NCI-H524 (cell line): ENCODE data around the gene DECR2.
"Not testable (repeated sequence)": the region's sequence is repeated elsewhere in the genome, so short reads cannot be mapped to it uniquely, and the experiment has no call there.

Source experiments
- DNase-seq, 2 experiments: peaks; one replicate each; lab custom pipeline; 2025; lab: John Stamatoyannopoulos, UW

The DECR2 gene

DNA sequence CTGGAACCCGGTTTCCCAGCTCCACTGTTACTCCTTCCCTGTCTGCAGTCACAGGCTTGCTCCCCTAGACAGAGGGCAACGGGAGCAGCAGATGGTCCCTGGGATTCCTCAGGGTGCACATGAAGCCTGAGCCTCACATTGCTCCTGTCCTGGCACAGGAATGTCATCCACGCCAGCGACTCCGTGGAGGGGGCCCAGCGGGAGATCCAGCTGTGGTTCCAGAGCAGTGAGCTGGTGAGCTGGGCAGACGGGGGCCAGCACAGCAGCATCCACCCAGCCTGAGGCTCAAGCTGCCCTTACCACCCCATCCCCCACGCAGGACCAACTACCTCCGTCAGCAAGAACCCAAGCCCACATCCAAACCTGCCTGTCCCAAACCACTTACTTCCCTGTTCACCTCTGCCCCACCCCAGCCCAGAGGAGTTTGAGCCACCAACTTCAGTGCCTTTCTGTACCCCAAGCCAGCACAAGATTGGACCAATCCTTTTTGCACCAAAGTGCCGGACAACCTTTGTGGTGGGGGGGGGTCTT lies 1.6 kb upstream of the DECR2 start:
- DNase-seq = peak in 1 of 2 experiments; percentile 42

DNA sequence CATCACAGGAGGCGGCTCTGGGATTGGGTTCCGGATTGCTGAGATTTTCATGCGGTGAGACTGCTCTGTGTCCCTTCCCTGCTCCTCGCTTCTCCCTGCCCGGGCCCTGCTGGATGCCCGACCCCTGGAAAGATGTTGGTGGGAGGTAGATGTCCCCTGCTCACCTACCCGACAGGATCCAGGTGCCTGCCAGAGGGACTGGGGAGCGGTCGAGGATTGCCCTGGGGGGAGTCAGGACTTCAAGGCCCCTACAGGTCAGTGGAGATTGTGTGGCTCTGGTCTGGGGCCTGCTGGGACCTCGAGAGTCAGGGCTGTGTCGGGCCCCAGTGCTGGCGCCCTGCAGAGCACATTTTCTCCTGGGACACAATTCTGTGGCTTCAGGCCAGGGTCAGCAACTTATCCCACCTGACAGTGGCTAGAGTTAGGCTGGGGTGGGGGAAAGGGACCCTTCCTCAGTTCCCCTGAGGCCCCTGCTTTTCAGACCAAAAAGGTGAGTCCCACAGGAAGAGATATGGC lies 3.3 kb downstream of the DECR2 start:
- no peak for DNase-seq

DNA sequence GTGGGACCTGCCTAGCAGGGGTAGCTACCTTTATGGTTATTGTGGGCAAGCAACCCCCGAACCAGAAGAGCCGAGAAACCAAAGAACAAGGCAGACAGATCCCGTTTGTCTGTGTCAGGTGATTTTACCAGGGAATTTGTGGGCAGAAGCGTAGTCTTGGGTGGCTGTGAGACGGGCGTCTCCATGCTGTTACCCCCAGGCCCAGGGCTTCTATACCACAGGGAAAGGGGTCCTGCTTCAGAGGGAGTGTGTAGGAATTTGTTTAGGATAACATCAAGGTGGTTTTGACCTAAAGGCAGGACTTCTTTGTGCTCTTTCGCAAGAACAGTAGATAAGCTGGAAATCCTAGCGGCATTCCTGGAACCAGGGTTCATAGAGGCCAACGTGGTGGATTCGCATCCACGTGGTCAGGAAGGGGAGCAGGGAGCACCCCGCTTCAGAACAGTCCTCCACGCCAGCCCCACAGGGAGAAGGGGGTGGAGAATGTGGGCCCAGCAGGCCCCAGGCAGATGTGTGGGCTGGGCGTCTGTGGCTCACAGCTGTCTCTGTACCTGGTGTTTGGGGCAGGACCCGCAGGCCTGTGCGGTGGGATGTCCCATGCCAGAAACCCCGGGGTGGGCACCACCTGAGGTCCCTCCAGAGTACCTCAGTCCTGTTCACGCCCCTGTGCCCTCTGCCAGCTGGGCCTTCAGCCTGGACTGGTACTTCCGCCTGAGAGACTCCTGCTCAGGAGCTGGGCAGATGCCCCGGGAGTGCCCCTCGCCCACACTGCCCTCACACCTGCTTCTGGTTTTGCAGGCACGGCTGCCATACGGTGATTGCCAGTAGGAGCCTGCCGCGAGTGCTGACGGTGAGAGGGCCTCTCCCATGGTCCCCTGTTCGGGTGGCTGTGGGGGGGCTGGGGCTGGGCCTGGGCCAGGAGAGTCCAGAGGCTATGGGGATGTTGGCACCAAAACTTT lies 4.1 kb downstream of the DECR2 start:
- DNase-seq = no peak

DNA sequence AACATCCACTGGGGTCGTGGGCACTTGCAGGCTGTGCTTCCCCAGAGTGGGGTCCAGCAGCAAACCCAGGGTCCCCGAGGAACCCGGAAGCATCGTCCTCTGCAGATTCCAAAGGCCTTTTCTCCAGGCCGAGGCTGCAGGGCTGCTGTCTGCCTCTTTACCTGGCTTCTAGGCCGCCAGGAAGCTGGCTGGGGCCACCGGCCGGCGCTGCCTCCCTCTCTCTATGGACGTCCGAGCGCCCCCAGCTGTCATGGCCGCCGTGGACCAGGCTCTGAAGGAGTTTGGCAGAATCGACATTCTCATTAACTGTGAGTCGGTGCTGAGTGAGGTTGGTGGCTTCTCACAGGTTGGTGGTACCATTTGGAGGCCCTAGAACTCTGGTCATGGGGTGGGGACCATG lies 5.6 kb downstream of the DECR2 start:
- DNase-seq = no peak

DNA sequence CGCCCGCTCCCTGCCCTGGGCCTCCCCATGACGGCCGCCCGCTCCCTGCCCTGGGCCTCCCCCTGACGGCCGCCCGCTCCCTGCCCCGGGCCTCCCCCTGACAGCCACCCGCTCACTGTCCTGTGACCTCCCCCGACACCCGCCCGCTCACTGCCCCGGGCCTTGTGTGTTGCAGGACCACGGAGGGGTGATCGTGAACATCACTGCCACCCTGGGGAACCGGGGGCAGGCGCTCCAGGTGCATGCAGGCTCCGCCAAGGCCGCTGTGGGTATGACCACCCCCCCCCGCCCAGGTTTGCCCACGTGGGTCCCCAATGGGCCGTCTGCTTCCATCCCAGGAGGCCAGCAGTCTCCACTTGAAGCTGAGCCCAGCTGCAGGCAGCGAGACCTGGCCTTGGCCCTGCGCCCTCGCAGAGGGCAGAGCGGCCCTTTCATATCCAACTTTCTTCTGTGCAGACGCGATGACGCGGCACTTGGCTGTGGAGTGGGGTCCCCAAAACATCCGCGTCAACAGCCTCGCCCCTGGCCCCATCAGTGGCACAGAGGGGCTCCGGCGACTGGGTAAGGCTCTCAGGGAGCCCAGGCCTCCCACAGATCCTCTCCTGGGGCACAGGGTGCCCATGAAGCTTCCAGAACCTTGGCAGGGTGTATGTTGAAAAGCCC lies 9.0 kb downstream of the DECR2 start:
- DNase-seq = no peak

DNA sequence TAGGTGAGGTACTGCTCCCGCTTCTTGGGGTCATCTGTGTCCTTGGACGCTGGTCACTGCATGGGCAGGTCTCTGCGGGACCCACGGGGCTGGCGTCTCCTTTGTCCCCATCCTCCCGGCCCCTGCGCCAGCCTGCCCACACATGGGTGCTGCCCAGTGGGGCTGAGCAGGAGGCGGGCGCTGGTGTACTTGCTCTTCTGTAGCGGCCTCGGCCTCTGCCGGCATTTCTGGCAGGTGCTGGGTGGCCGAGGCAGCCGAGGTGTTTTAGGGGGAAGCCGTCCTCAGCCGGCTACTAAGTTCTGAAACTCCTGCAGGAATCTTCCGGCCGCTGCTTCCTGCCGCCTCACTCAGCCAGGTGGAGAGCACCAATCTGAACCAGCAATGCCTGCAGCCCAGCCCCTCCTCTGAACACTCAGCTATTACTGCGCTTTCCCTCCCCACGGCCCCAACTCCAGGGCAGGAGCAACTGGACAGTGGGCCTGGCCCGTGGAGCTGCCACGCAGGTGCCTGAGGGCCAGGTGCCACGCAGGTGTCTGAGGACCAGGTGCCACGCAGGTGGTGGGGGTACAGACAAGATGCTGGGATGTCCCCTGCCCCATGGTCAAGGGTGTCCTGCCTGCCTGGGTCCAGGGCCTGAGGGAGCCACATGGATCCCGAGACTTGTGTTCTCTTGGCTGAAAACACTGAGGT lies 10.0 kb downstream of the DECR2 start:
- no peak for DNase-seq

DNA sequence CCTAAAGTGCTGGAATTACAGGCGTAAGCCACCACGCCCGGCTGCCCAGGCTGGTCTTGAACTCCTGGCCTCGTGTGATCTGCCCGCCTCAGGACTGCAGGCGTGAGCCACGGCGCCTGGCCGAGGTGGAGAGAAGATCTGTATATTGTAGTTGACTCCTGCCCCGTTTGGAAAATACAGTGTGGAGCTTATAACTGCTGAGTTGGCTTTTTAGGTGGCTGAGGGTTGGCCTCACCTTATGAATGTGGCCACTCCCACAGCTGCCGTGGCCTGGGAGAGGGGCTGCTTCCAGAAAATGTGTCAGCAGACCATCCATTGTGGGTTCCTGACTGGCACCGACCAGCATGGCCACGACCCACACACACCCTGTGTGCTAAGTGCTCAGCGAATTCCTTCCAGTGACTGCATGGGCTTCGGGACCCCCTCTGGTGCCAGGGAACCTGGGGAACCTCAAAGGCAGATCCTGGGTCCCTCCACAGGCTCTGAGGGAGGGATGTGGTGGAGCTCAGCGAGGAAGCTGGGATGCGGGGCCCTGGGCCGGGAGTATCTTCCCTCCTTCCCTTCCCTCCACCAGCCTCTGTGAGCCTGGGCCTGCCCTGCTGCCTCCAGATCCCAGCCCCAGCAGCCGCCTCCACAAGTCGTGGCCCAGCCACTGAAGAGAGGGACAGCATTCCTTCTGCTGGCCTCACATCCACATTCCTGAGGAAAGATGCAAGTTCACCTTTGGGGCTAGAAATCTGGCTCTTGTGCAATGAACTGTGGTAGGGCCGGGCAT lies 12.9 kb downstream of the DECR2 start:
- DNase-seq = no peak

DNA sequence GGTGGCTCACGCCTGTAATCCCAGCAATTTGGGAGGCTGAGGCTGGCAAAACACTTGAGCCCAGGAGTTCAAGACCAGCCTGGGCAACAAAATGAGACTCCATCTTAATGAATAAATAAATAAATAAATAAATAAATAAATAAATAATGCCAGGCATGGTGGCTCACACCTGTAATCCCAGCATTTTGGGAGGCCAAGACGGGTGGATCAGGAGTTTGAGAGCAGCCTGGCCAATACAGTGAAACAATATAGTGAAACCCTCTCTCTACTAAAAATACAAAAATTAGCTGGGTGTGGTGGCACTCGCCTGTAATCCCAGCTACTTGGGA lies 13.4 kb downstream of the DECR2 start:
- DNase-seq = not testable (repeated sequence)

DNA sequence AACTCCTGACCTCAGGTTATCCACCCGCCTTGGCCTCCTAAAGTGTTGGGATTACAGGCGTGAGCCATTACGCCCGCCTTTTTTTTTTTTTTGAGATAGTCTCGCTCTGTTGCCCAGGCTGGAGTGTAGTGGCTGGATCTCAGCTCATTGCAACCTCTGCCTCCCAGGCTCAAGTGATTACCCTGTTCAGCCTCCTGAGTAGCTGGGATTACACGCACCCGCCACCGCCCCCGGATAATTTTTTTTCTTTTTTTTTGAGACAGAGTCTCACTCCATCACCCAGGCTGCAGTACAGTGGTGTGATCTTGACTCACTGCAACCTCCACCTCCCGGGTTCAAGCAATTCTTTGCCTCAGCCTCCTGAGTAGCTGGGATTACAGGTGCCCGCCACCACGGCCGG lies 20.5 kb downstream of the DECR2 start:
- DNase-seq = not testable (repeated sequence)

DNA sequence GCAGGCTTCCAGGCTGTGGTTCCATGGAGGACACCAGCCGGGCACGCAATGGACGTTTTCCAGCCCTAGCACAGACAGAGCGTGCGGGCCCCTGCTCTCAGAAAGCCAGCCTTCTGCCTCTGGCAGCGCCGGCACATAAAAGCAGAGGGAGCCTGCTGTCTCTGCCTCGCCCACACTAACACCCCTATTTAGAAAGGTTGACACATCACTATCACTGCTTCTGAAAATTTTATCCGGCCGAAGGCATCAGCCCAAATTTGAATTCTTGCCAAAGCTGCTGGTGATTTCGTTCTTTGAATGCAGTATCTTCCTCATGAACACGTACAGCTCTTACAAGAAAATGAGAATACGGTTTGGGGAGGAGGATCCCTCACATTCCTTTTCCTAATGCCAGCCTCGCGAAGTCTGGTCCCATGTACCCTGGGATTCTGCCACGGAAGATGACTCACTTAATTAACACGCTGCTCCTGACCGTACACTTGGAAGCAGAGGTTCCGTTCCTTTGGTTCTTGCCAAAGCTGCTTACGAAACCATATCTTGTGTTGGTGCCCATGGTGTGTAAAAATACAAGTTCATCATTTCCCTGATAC lies 22.4 kb downstream of the DECR2 start:
- DNase-seq = peak in 1 of 2 experiments; percentile 49

DNA sequence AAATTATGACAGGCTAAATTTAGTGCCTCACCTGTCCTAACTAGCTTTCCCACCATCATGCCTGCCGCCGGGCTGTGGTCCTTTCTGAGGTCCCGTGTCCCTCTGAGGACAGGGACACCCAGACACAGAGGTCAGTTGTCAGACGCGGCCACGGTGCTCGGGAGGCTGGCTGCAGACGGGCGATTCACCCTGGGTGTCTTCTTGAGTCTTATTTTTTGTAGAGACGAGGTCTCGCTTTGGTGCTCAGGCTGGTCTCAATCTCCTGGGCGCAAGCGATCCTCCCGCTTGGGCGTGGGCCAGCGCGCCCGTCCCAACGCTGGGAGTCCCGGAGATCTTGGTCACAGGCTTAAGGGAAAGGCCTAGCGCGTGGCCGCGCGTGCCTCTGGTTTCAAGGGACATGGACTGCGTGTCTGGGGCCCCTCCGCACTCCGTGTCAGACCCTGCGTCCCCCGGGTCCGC lies 23.0 kb downstream of the DECR2 start:
- DNase-seq = peak; percentile 41 to 44

DNA sequence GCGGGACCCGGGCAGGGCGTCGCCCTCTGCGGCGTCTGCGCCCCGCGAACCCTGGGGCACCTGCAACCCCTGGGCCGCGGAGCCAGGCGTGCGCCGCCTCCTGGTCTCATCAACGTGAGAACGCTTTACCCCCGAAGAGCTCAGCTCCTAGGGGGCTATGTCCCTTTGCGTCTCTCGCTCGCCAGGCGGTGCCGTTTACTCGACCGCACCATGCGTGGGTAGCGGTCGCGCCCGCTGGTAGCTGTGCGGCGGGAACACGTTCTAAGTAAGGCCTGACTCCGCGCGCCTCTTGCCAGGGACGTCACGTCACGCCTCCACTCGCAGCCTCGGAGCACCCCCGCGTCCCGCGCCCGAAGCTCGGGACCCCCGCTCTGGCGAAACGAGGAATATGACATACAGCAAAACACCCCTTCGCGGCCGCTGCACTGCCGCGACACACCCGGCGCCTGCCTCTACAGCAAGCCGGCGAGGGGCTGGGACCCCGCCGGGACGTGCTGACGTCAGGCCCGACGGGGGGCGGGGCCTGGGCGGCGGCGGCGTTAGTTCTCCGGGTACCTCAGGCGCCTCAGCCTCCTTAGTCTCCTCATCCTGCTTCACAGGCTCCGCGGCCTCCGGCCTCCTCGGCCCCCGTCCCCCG lies 23.5 kb downstream of the DECR2 start, which contains the start of gene RAB11FIP3:
Gene RAB11FIP3 (plus strand): TSS at position 568 of the 637 bp plus-strand sequence. CDS start 358 bp downstream, outside the sequence.
- DNase-seq = peak; percentile 71 to 88

DNA sequence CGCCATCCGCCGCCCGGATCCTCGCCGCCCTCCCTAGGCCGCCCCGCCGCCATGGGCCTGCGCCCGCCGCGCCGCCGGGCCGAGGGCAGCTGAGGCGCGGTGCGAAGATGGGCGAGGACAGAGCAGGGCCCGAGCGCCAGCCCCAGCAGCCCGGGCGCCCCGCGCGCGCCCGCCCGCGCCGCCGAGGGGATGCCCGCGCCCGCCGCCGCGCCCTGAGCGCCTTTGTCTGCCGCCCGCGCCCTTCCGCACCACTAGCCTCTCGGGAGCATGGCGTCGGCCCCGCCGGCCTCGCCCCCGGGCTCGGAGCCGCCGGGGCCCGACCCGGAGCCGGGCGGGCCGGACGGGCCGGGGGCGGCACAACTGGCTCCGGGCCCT lies 24.0 kb downstream of the DECR2 start:
- DNase-seq = no peak

DNA sequence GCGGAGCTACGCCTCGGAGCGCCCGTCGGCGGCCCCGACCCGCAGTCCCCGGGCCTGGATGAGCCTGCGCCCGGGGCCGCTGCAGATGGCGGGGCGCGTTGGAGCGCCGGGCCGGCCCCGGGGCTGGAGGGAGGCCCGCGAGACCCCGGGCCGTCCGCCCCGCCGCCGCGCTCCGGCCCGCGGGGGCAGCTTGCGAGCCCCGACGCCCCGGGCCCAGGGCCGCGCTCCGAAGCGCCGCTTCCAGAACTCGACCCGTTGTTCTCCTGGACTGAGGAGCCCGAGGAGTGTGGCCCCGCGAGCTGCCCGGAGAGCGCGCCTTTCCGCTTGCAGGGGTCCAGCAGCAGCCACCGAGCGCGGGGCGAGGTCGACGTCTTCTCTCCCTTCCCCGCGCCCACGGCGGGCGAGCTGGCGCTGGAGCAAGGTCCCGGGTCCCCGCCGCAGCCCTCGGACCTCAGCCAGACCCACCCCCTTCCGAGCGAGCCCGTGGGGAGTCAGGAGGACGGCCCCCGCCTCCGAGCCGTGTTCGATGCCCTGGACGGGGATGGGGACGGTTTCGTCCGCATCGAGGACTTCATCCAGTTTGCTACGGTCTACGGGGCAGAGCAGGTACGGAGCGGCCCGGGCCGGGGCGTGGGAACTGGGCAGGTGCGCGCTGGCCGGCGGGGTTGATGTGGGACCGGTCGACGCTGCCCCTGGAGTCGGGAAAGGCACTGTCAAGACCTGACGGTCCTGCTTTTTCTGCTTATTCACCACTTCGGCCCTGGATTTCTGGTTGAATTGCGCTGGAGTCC lies 24.6 kb downstream of the DECR2 start:
- no peak for DNase-seq

DNA sequence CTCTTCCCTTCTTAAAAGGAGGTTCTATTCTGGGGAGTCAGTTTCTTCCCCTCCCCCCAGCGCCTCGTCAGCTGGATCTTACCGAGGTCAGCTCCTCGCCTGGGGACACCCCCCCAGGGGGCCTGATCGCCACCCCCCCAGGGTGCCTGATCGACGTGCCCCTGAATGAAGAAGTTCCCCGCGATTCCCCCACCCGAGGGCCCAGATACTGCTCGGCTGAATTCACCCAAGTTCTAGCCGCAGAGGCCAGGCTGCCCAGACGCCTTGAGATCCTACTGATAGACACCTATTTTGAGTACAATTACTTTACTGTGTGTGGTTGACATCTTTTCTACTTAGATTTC lies 25.2 kb downstream of the DECR2 start:
- no peak for DNase-seq

DNA sequence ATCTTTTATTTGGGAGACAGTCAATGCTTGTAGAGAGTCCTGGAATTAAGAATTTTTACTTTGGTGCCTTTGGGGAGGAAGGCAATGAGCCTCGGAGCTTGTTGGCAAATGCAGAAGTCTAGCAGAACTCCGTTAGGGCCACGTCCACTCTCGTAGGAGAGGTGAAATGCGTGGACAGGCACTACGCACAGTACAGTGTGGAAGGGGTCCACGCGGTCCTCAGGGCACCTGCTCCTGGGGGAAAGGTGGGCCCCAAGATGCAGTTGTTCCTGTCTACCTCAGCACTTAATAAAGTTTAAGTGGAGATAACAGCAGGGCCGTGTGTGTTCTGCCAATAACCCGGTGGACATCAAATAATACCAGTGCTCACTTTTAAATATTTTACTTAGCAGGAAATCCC lies 25.6 kb downstream of the DECR2 start:
- peak in 1 of 2 experiments; percentile 38 for DNase-seq

DNA sequence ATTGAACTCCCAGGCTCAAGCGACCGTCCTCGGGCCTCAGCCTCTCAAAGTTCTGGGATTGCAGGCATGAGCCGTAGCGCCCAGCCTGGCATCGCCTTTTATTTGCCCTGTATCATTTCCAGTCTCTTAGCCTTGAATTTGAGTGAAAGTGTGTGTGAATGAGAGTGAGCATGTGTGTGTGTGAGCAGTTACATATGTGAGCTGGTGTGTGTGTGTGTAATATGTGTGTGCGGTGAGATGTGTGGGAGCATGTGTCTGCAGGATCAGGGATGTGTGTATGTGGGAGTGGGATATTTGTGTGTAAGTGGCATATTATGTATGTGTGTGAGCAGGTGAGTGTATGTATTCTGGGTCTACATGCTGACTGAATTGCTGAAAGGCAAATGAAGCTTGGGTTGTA lies 29.2 kb downstream of the DECR2 start:
- DNase-seq = no peak

DNA sequence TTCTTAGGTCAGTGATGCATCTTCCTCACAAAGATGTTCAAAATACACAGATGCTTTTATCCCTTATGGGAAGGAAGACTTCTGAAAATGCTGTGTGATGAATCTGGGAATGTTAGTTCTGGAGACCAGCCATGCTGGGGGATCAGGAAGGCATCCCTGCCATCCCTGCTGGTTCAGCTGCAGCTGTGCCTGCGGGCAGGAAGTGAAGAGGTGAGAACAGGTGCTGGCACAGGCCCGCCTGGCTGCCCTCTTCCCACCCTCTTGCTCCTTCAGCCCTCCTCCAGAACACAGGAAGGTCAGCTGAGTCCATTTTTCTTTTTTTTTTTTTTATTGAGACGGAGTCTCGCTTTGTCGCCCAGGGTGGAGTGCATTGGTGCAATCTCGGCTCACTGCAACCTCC lies 38.9 kb downstream of the DECR2 start:
- DNase-seq = no peak

DNA sequence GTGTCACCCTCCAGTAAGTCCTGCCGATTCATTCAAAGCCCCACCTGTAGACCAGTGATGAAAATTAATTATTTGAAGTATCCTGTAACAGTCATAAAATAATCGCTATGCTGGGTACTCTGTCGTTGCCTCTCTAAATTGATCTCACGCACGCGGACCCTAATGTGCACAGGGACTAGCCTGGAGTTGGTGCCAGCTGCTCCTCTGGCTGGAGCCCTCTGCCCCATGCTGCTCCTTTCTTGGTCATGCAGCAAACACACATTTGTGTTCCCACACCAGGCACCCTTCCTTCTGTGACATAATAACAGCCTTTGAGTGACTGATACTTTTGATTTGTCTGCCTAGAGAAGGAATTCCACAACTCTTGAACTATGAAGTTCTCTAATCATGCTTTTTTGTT lies 39.8 kb downstream of the DECR2 start:
- DNase-seq = no peak

DNA sequence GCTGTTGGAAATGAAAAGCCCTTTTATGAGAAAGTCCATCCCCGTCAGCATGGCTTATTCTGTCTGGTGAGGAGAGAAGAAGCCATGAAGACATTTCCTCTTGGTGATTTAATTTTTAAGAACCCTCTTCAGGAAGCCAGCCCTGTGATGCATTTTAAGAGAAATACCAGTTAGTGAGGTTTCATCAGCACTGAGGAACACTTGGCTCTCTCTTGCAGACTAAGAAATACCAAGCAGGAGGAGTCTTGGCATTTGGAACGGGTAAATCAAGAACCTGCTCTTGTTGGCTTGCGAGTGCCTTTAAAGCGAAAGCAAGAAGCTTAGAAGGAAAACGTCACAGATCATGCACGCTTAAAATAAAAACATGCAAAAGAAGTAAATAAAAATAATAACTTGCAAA lies 41.3 kb downstream of the DECR2 start:
- DNase-seq = no peak
